Stimulated activated CD8-positive, alpha-beta memory T cell treated with anti-CD3 and anti-CD28 coated beads, Interleukin-4, amount 100 ng/mL, for 24 hours (primary cell): ENCODE data around the gene HAND1.

ENCODE experiments used
- DNase-seq: peaks from one replicate; pipeline ENCODE4 v3.0.0-alpha.2; 2020; ENCODE audit warnings: low read depth

Gene HAND1

DNA sequence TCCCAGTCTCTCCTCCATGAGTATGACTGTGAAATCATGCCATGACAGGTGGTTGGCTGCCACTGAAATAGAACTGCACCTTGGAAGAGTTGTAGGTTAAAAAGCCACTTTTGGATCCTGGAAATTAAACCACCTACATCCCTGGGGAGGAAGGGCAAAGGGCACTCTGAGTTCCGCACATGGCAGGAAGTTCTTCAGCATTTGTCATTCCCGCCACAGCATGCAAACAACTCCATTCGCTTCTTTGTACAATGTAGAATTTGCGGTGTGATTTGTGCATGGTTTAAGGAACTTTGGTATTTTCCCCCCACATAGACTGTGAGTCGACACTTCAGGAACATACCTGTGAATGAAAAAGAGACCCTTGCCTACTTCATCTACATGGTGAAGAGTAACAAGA lies 22.4 kb downstream of the HAND1 start:
- DNase-seq = no peak

DNA sequence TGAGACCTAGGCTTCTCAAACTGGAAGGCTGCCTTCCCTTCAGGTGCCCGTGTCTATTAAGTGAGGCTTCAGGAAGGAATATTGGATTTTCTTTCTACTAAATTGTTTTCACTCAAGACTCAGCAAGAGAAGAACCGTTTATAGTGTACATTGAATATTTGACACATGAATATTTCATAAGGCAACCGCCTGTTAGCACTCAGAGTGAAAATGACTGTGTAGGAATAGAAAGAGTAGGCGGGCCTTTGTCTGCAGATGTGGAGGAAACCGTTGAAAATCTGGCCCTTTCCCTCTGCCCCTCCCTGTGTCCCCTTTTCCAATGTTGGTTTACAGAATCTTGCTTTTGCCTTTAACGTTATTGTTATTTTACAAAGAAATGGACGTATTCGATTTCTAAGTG lies 26.1 kb downstream of the HAND1 start:
- no peak for DNase-seq

DNA sequence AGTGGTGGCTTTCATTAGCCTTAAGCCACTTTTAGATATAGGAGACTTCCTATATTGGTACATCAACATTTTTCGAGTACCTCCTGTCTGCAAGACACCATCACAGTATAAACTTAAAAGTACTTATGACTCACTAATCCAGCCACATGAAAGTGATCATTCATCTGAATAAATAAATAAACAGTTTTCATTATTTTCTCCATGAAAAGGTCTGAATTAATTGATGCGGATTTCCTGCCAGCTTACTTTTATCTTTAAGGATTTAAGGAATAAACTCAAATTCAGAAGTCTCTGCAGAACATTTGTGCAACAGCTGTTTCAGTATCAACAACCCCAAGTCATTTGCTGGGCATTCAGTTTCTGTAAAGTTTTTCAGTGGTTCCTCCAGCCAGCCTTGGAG lies 28.2 kb downstream of the HAND1 start:
- DNase-seq = no peak

DNA sequence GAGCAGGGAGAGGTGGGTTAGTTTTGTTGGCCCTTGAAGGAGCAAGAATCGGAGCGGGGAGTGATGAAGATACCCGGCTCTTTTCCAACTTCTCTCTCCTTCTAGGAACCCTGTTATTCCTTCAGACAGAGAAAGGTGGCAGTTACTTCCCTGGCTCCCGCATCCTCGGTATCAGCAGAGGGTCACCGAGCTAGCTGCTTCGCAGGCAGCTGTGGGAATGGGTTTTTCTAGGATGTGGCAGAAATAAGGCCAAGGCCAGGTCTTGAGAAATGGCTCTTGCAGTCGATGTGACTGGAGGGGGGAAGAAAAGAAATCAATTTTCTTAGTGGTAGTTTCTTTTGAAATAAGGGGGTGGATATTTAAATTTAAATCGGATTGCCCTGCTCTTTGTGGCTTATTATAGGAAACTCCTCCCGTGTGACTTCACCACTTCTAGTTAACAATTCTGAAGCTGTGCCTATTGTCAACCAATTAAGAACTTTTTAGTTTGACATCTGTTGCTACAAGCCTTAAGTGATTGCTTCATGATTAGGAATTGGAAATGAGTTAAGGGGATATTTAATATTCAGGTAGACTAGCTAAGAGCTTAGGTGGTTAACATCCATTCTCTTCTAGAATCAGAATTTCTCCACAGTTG lies 30.8 kb downstream of the HAND1 start:
- DNase-seq = no peak

DNA sequence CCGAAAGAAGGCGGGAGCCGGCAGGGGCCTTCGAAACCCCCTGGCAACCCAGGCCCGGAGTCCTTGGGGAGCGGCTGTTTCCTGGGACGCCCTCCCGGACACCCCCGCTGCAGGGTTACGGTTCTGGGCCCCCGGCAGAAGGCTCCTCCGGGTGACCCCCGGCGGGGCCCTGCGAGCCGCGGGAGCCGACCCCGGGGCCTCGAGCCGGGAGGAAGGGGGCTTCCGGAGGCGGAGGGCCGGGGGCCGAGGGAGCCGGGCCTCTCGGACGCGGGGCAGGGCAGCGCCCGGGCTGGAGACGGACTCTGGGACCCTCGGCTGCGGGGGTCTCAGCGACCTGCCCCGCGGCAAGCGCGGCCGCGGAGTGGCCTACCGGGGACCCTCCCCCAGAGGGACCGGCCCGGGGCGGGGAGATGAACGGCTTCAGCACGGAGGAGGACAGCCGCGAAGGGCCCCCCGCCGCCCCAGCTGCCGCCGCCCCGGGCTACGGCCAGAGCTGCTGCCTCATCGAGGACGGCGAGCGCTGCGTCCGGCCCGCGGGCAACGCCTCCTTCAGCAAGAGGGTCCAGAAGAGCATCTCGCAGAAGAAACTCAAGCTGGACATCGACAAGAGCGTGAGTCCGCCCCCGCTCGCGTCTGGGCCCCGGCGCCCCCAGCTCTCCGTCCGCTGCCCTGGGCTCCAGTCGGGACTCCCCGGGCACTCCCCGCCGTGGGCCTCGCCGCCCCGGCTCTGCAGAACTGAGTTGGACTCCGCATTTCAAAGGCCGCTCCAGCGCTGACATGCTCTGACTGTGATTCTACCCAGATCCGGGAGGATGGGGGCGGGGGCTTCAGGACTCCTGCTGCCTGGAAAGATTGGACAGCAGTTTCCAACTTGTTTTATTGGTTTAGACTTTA lies 31.6 kb downstream of the HAND1 start:
- peak; percentile 11 for DNase-seq

DNA sequence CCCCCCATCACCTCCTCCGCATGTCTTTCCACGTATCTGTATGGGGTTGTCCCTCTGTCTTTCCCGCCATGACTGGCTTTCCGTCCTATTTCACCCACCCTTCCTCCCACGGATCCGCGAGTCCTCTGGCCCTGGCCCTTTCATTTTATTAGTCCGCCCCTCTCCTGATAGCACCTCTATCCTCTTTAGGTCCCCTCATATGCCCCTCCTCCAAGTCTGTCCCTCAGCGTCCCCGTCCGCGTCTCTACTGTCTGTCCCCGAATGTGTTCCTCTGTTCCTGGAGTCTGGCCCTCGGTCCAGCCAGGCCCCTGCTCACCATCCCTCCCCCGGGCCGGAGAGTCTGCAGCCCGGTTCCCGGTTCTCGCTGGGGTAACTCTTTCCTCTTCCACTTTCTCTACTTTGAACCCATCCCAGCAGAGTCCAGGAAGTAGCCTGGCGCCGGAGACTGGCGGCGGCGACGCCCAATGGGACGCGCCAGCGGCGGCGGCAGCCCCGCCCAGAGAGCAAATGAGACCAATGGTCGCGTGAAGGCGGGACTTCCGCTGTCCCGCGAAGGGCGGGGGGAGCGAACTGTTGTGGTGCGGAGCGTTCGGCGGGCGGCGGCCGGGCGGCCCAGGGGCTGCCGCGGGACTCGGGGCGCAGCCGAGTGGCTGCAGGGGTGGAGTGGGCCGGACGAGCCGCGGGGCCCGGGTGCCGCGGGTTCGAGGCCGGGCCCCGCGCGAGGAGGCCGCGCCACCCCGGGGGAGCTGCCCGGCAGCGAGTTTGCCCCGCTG lies 32.4 kb downstream of the HAND1 start, which contains the start of gene SAP30L:
Gene SAP30L, plus strand, starts transcription at position 576 of the 773 bp plus-strand sequence. CDS start 608 bp downstream, outside the sequence.
- DNase-seq = peak; percentile 92

DNA sequence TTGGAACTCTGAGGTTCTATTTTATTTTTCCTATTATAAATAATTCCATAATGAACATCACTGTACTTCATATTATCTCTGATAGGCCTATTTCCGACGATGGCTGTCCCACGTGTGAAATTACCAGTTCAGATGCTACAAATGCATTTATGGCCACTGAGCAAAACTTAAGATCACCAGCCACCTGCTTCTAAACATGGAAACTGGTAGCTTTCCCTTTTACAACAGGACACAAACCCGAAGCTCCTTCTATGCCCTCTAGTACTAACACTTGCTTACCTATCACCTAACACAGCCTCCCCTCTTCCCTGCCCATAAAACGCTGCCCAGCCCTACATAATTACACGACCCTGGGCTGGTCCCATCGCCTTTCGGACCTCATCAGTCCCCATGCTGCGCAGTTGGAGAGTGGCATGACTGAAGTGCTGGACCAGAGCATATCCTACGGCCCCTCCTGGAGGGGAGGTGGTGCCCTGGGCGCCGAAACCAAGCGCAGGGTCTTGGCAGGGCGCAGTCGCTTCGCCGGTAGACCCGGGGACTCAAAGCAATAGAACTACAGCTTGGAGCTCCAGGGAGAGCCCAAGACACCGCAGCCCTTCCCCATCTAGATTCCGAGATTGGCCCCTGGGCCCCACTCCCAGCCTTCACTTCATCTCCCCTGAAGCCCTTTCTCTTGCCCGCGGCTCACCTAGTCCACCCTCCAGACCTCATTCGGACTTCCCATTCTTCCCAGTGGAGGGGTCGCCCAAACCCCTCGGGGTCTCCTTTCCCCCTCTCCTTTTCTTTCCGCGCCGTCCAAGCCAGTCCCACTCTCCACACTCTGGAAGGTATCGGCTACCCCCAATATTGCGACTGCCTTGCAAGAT lies 33.2 kb downstream of the HAND1 start:
- no peak for DNase-seq

DNA sequence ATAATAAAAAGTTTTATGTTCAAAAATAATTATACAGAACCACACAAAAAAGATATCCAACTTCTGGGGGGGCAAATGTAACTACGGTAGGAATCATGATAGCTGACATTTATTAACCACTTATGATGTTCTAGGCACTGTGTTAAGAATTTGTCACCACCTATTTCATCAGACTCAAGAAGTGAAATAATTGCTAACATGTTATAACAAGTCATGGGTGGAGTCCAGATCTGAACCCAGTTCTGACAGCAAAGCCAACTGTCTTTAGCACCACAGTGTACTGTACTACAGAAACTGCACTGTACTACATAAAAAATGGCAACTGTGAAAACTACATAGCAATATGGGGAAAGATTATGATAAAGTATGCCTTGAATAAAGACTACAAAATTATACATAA lies 35.2 kb downstream of the HAND1 start:
- no peak for DNase-seq

DNA sequence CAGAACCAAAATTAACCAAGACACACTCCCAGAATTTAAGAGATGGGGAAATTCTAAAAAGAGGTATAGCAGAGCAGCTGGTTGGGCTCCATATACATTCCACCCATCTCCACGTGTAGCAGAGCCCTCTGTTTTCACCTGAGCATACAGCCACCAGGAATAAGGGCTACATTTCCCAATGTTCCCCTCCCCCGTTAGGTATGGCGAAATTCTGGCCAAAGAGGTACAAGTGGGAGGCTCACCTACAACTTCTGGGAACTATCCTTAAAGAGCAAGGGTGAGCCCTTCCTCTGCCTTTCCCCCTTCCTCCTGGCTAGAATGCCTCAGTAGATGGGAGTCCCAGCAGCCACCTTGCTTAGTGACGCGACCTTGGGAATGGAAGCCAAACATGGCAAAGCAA lies 37.5 kb downstream of the HAND1 start:
- DNase-seq = no peak

DNA sequence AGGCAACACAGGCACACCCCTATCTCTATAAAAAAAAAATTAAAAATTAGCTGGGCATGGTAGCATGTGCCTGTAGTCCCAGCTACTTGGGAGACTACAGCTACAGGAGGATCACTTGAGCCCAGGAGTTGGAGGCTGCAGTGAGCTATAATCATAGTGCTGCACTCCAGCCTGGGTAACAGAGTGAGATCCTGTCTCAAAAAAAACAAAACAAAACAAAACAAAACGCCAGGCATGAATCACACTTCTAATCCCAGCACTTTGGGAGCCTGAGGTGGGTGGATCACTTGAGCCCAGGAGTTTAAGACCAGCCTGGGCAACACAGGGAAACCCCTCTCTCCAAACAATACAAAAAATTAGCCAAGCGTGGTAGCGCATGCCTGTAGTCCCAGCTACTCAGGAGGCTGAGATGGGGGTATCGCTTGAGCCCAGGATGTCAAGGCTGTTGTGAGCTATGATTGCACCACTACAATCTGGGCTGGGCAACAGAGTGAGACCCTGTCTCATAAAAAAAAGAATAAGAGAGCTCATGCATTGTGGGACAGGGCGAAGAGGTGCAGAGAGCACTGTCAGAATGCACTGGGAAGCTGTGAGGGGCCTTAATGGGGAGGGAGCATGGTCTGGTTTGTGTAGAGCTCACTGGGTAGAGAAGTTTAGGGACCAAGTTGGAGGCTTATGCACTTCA lies 40.6 kb downstream of the HAND1 start:
- DNase-seq = no peak

DNA sequence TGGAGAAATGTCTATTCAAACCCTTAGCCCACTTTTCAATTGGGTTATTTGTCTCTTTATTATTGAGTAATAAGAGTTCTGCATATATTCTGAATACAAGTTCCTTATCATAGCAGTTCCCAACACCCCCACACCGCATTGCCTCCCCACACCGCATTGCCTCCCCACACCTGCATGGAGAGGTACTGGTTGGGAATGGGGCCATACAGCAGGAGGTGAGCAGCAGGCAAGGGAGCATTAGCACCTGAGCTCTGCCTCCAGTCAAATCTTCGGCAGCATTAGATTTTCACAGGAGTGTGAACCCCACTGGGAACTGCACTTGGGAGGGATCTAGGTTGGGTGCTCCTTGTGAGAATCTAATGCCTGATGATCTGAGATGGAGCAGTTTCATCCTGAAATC lies 42.8 kb downstream of the HAND1 start:
- DNase-seq = no peak

DNA sequence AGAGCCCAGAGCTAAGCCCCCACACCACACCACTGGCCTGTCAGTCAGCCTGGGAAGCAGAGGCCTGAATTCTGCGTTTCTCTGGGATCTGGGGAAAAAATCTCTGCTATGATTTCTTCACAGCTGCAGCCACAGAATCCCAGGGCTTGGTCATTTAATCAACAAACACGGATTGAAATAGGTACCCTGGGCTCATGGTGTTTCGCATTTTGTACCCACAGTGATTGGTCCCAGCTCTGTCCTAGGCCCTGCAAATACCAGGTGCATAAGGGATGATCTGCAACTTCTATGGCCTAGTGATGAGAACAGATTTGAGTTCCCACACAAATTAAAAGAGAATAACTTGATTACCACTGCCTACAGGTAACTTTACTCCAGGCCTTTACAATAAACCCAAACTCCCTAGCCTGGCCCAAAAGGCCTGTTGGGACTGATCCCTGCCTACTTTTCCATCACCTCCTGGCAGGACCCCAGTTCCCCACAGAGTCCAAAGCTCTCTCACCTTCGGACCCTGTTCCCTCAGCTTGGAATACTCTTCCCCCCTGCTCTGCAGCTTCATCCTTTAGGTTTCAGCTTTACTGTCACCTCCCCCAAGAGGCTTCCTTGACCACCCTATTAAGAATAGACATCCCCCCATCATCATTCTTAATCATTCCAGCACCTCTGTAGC lies 46.9 kb downstream of the HAND1 start:
- DNase-seq = no peak

DNA sequence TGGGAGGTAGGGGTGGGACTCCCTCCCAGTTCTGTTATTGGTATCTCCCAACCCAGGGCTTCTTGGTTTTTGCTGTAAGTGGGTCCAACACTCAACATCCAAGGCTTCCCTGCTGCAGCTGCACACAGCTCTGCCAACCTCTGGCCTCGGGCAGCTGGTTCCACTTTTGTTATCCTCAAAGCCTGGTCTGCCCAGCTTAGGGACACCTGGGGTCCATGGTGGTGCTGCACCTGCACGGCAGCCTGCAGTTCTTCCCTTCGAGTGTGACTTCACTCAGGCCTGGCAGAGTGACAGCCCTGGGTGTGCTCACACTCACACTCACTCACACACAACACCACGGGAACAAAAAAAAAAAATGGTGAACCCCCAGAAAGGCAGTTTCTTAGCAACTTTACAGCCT lies 47.6 kb downstream of the HAND1 start:
- DNase-seq = no peak

DNA sequence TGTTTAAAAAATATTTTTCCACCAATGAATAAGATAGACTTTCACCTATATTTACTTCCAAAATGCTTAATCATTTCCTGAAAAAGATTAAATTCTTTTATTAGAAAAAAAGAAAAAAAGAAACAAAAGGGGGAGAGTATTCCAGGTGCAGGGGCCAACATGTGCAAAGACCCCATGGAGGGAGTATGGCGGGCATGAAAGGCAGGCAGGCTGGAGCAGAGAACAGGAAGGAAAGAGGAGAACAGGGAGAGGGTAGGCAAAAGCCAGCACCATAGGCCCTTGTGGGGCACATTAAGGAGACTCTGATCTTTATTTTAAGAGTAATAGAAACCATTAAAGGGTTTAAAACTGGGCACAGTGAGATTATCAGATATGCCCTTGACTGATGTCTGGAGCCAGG lies 48.7 kb downstream of the HAND1 start:
- no peak for DNase-seq

DNA sequence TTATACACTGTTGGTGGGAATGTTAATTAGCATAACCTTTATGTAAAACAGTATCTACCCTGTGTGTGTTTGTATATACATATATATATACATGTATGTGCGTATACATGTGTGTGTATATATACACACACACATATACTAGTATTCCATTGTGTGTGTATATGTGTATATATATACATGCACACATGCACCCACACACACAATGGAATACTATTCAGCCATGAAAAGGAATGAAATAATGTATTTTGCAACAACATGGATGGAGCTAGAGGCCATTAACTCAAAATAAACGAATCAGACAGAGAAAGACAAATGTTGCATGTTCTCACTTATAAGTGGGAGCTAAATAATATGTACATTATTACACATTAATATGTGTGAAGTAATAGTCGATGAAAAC lies 49.8 kb downstream of the HAND1 start:
- DNase-seq = no peak
